ENCODE results near the gene MGRN1.

The MGRN1 gene

DNA sequence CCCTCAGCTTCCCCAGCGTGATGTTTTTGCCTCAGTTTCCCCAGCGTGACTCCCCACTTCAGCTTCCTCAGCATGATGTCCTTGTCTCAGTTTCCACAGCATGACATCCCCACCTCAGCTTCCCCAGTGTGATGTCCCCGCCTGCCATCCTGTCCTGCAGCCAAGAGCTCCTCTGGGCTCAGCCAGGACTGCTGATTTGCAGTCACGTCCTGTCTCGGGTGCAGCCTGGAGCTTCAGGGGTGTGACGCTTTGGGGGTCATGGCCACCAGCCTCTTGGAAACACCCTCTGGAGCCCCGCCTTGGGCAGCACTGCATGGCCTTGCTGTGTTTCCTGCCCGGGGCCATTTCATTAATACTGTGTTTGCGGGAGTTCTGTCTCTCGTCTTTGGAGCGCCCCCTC, 52.2 kb downstream of the MGRN1 start:
- Histone ChIP-seq H4K20me1 (ENCODE audit: insufficient read depth, low read length) (no peaks in the 10 kb centered on the region; the same call in 1 of the 2 replicates), H2AFZ (ENCODE audit: low read depth, low read length) (no peak overlapping the region), H3K27ac (ENCODE audit: low read length) (no peak overlapping the region), H3K27me3 (ENCODE audit: insufficient read depth, low read length, poor library complexity) (no peaks in the 10 kb centered on the region), H3K79me2 (ENCODE audit: insufficient read depth, low read length) (no peaks in the 10 kb centered on the region), H3K9ac (ENCODE audit: low read depth, low read length) (no peak overlapping the region), H3K36me3 (ENCODE audit: insufficient read depth, low read length) (peaks cover 40% of the 10 kb centered on the region), H3K9me3 (ENCODE audit: insufficient read depth, low read length, severe bottlenecking) (no peaks in the 10 kb centered on the region), H3K4me3 (ENCODE audit: low read depth in 1 of 2, low read length in 2 of 2) (no peak overlapping the region), H3K4me2 (ENCODE audit: insufficient read depth, low read length) (no peak overlapping the region), H3K4me1 (ENCODE audit: insufficient read depth, low read length) (no peaks in the 10 kb centered on the region)
- DNase-seq: no peak
- TF ChIP-seq EZH2 (IDR thresholded peaks at IDR 0.05; ENCODE audit: borderline replicate concordance, low read depth, low read length, severe bottlenecking): no peak
- TF ChIP-seq, protein P1, sequence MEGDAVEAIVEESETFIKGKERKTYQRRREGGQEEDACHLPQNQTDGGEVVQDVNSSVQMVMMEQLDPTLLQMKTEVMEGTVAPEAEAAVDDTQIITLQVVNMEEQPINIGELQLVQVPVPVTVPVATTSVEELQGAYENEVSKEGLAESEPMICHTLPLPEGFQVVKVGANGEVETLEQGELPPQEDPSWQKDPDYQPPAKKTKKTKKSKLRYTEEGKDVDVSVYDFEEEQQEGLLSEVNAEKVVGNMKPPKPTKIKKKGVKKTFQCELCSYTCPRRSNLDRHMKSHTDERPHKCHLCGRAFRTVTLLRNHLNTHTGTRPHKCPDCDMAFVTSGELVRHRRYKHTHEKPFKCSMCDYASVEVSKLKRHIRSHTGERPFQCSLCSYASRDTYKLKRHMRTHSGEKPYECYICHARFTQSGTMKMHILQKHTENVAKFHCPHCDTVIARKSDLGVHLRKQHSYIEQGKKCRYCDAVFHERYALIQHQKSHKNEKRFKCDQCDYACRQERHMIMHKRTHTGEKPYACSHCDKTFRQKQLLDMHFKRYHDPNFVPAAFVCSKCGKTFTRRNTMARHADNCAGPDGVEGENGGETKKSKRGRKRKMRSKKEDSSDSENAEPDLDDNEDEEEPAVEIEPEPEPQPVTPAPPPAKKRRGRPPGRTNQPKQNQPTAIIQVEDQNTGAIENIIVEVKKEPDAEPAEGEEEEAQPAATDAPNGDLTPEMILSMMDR (IDR thresholded peaks at IDR 0.05; ENCODE audit: borderline replicate concordance, extremely low read depth, low read length, poor library complexity, severe bottlenecking): no peak
- ATAC-seq (ENCODE audit: insufficient read depth, low read depth): no peak

DNA sequence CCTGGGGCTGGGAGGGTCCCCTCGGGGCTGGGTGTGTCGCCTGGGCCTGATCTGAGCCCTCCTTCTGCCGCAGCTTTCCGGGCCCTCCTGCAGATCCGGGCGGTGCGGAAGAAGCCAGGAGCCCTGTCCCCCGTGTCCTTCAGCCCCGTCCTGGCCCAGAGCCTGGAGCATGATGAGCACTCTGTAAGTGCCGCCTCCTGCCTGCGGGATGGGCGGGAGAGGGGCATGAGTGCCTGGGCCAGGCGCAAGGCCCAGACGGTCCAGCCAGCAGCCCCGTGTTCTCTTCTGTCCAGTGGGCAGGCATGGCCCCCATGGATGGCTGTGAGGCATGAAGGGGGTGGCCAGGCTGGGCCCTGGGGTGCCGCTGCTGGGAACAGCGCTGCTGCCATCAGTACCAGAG, 52.8 kb downstream of the MGRN1 start:
- no peak for TF ChIP-seq EZH2 (IDR thresholded peaks at IDR 0.05; ENCODE audit: borderline replicate concordance, low read depth, low read length, severe bottlenecking)
- TF ChIP-seq, protein P1 (IDR thresholded peaks at IDR 0.05; ENCODE audit: borderline replicate concordance, extremely low read depth, low read length, poor library complexity, severe bottlenecking): no peak
- H2AFZ ChIP-seq (ENCODE audit: low read depth, low read length): no peak overlapping the region
- no peak overlapping the region for H3K4me2 ChIP-seq (ENCODE audit: insufficient read depth, low read length)
- DNase-seq: no peak
- H3K4me3 ChIP-seq (ENCODE audit: low read depth in 1 of 2, low read length in 2 of 2): no peak overlapping the region
- no peak overlapping the region for H3K9ac ChIP-seq (ENCODE audit: low read depth, low read length)
- no peaks in the 10 kb centered on the region for H3K27me3 ChIP-seq (ENCODE audit: insufficient read depth, low read length, poor library complexity)
- ATAC-seq (ENCODE audit: insufficient read depth, low read depth): no peak
- H4K20me1 ChIP-seq (ENCODE audit: insufficient read depth, low read length): no peaks in the 10 kb centered on the region; the same call in 1 of the 2 replicates
- H3K36me3 ChIP-seq (ENCODE audit: insufficient read depth, low read length): peaks cover 43% of the 10 kb centered on the region
- no peaks in the 10 kb centered on the region for H3K4me1 ChIP-seq (ENCODE audit: insufficient read depth, low read length)
- H3K79me2 ChIP-seq (ENCODE audit: insufficient read depth, low read length): no peaks in the 10 kb centered on the region
- no peaks in the 10 kb centered on the region for H3K9me3 ChIP-seq (ENCODE audit: insufficient read depth, low read length, severe bottlenecking)
- H3K27ac ChIP-seq (ENCODE audit: low read length): no peak overlapping the region

DNA sequence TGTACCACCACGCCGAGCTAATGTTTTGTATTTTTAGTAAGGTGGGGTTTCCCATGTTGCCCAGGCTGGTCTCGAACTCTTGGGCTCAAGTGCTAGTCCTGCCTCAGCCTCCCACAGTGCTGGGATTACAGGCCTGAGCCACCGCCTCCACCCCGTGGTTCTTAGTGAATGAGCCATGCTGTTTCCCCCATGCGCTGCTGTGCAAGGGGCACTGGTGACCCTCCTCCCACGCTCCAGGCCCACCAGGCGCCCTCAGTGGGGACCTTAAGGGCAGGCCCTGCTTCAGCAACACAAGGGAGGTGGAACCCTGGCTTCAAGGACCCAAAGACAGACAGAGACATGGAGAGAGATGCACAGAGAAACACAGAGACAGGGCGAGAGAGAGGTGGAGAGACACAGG, 53.4 kb downstream of the MGRN1 start:
- no peaks in the 10 kb centered on the region for H3K79me2 ChIP-seq (ENCODE audit: insufficient read depth, low read length)
- H2AFZ ChIP-seq (ENCODE audit: low read depth, low read length): no peak overlapping the region
- no peaks in the 10 kb centered on the region for H3K27me3 ChIP-seq (ENCODE audit: insufficient read depth, low read length, poor library complexity)
- DNase-seq (no peak), ATAC-seq (ENCODE audit: insufficient read depth, low read depth) (no peak)
- no peak overlapping the region for H3K4me2 ChIP-seq (ENCODE audit: insufficient read depth, low read length)
- TF ChIP-seq EZH2 (IDR thresholded peaks at IDR 0.05; ENCODE audit: borderline replicate concordance, low read depth, low read length, severe bottlenecking): no peak
- TF ChIP-seq, protein P1 (IDR thresholded peaks at IDR 0.05; ENCODE audit: borderline replicate concordance, extremely low read depth, low read length, poor library complexity, severe bottlenecking): no peak
- H3K9ac ChIP-seq (ENCODE audit: low read depth, low read length): no peak overlapping the region
- H4K20me1 ChIP-seq (ENCODE audit: insufficient read depth, low read length): peaks cover 3% of the 10 kb centered on the region
- no peak overlapping the region for H3K27ac ChIP-seq (ENCODE audit: low read length)
- H3K4me1 ChIP-seq (ENCODE audit: insufficient read depth, low read length): no peaks in the 10 kb centered on the region
- no peak overlapping the region for H3K4me3 ChIP-seq (ENCODE audit: low read depth in 1 of 2, low read length in 2 of 2)
- H3K9me3 ChIP-seq (ENCODE audit: insufficient read depth, low read length, severe bottlenecking): no peaks in the 10 kb centered on the region
- peaks cover 46% of the 10 kb centered on the region for H3K36me3 ChIP-seq (ENCODE audit: insufficient read depth, low read length)

DNA sequence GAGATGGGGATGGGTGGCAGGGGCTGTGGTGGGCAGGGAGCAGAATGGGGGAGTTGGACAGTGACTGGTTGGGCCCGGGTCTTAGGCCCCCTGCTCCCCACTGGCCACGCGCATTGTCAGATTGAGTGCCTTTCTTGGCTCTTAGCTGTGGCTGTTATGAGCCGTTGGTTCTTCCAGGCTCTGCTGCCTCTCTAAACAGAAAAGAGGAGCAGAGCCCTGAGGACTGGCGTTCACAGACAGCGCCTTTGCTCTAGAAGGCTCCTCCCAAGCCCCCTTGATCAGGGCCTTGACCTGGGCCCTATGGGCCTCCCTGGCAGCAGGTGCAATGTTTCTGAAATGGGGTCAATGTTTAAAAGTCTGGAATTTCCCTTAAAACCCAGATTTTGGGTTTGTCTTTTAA, 54.0 kb downstream of the MGRN1 start:
- Histone ChIP-seq H3K4me1 (ENCODE audit: insufficient read depth, low read length) (no peaks in the 10 kb centered on the region), H3K36me3 (ENCODE audit: insufficient read depth, low read length) (peaks cover 46% of the 10 kb centered on the region), H3K4me2 (ENCODE audit: insufficient read depth, low read length) (no peak overlapping the region), H3K9ac (ENCODE audit: low read depth, low read length) (no peak overlapping the region), H3K27me3 (ENCODE audit: insufficient read depth, low read length, poor library complexity) (no peaks in the 10 kb centered on the region), H3K79me2 (ENCODE audit: insufficient read depth, low read length) (no peaks in the 10 kb centered on the region), H3K27ac (ENCODE audit: low read length) (no peak overlapping the region), H3K9me3 (ENCODE audit: insufficient read depth, low read length, severe bottlenecking) (no peaks in the 10 kb centered on the region), H3K4me3 (ENCODE audit: low read depth in 1 of 2, low read length in 2 of 2) (no peak overlapping the region), H4K20me1 (ENCODE audit: insufficient read depth, low read length) (peaks cover 4% of the 10 kb centered on the region), H2AFZ (ENCODE audit: low read depth, low read length) (no peak overlapping the region)
- ATAC-seq (ENCODE audit: insufficient read depth, low read depth): no peak
- no peak for DNase-seq
- TF ChIP-seq EZH2 (IDR thresholded peaks at IDR 0.05; ENCODE audit: borderline replicate concordance, low read depth, low read length, severe bottlenecking): no peak
- TF ChIP-seq, protein P1 (IDR thresholded peaks at IDR 0.05; ENCODE audit: borderline replicate concordance, extremely low read depth, low read length, poor library complexity, severe bottlenecking): no peak
